ENCODE results near the gene ZNF556.

The ZNF556 gene

GRCh38 chr19:2905918-2906519 is 38.9 kb downstream of the ZNF556 start:
- DNase-seq (ENCODE audit: low spot score) = no peak
- in situ Hi-C loops (cut with MboI; ENCODE audit: low pct_unique_long_range_greater_than_20kb, low sequenced_read_pairs, unreplicated experiment) = no loop called here
- no peak for TF ChIP-seq CTCF (IDR thresholded peaks at IDR 0.05; ENCODE audit: extremely low read depth, insufficient read depth, missing control alignments)

- no peak for DNase-seq (ENCODE audit: low spot score)
- in situ Hi-C loops (cut with MboI; ENCODE audit: low pct_unique_long_range_greater_than_20kb, low sequenced_read_pairs, unreplicated experiment) = no loop called here
Measured at GRCh38 chr19:2906631-2907195, 39.6 kb downstream of the ZNF556 start.

GRCh38 chr19:2912306-2912705 is 45.2 kb downstream of the ZNF556 start:
- in situ Hi-C loops (cut with MboI; ENCODE audit: low pct_unique_long_range_greater_than_20kb, low sequenced_read_pairs, unreplicated experiment) = no loop called here

More at GRCh38 chr19:2906631-2907195, 39.6 kb downstream of the ZNF556 start:
- no peak for TF ChIP-seq CTCF (IDR thresholded peaks at IDR 0.05; ENCODE audit: extremely low read depth, insufficient read depth, missing control alignments)

GRCh38 chr19:2917275-2918184 is 50.4 kb downstream of the ZNF556 start:
- in situ Hi-C loops (cut with MboI; ENCODE audit: low pct_unique_long_range_greater_than_20kb, low sequenced_read_pairs, unreplicated experiment) = no loop called here
- DNase-seq (ENCODE audit: low spot score) = no peak
- TF ChIP-seq CTCF (IDR thresholded peaks at IDR 0.05; ENCODE audit: extremely low read depth, insufficient read depth, missing control alignments) = no peak

More at GRCh38 chr19:2912306-2912705, 45.2 kb downstream of the ZNF556 start:
- TF ChIP-seq CTCF (IDR thresholded peaks at IDR 0.05; ENCODE audit: extremely low read depth, insufficient read depth, missing control alignments) = no peak
- DNase-seq (ENCODE audit: low spot score) = no peak

GRCh38 chr19:2922987-2923386 is 55.9 kb downstream of the ZNF556 start:
- in situ Hi-C loops (cut with MboI; ENCODE audit: low pct_unique_long_range_greater_than_20kb, low sequenced_read_pairs, unreplicated experiment) = no loop called here
- TF ChIP-seq CTCF (IDR thresholded peaks at IDR 0.05; ENCODE audit: extremely low read depth, insufficient read depth, missing control alignments) = no peak
- DNase-seq (ENCODE audit: low spot score) = no peak

GRCh38 chr19:2923510-2923909 is 56.4 kb downstream of the ZNF556 start:
- in situ Hi-C loops (cut with MboI; ENCODE audit: low pct_unique_long_range_greater_than_20kb, low sequenced_read_pairs, unreplicated experiment) = no loop called here
- no peak for DNase-seq (ENCODE audit: low spot score)
- no peak for TF ChIP-seq CTCF (IDR thresholded peaks at IDR 0.05; ENCODE audit: extremely low read depth, insufficient read depth, missing control alignments)
